ENCODE results near the gene NLRP1.

DNA sequence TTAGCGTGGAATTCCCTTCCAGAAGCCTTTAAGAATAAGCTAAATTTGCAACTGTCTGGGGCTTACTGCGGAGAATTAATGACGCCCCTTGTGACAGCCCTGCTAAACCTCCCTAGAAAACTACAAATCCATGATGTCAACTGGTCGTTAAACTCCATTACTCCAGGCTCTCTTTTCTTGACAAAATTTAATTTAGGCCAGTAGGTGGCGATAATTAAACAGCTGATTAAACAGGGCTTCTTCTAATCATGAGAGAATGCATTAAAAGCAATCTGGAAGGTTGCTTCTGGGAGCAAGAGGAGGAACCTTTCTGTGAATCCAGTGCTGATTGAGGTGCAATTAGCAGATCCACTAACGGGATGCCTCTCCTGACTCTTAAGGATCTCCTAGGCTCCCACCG lies 8.1 kb upstream of the NLRP1 start:
- TF ChIP-seq EP300 (IDR thresholded peaks at IDR 0.05; ENCODE audit: low read depth), result no peak
- TF ChIP-seq, protein P1, sequence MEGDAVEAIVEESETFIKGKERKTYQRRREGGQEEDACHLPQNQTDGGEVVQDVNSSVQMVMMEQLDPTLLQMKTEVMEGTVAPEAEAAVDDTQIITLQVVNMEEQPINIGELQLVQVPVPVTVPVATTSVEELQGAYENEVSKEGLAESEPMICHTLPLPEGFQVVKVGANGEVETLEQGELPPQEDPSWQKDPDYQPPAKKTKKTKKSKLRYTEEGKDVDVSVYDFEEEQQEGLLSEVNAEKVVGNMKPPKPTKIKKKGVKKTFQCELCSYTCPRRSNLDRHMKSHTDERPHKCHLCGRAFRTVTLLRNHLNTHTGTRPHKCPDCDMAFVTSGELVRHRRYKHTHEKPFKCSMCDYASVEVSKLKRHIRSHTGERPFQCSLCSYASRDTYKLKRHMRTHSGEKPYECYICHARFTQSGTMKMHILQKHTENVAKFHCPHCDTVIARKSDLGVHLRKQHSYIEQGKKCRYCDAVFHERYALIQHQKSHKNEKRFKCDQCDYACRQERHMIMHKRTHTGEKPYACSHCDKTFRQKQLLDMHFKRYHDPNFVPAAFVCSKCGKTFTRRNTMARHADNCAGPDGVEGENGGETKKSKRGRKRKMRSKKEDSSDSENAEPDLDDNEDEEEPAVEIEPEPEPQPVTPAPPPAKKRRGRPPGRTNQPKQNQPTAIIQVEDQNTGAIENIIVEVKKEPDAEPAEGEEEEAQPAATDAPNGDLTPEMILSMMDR (IDR thresholded peaks at IDR 0.05), result peak; percentile 55 to 62 (median 58)
